ENCODE results near the gene CLDN5.

DNA sequence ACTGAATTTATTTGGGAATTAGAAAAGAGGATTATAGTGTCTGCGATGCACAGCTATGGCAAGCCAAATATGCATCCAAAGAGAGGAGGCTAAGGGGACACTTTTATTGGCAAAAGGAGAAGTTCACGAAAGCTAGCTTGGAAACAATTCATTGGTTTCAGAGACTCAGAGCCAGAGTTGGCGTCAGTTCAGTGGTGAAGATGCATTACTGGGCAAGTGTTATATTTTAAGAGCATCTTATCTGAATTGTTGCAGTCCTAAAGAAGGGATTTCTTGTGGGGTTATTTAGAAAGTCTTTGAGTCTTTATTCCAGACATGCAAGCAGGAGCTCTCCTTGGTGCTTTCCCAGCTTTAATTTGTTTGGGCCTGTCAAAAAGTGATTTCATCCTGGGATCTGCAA lies 15.0 kb downstream of the CLDN5 start:
- TF ChIP-seq, protein P1, sequence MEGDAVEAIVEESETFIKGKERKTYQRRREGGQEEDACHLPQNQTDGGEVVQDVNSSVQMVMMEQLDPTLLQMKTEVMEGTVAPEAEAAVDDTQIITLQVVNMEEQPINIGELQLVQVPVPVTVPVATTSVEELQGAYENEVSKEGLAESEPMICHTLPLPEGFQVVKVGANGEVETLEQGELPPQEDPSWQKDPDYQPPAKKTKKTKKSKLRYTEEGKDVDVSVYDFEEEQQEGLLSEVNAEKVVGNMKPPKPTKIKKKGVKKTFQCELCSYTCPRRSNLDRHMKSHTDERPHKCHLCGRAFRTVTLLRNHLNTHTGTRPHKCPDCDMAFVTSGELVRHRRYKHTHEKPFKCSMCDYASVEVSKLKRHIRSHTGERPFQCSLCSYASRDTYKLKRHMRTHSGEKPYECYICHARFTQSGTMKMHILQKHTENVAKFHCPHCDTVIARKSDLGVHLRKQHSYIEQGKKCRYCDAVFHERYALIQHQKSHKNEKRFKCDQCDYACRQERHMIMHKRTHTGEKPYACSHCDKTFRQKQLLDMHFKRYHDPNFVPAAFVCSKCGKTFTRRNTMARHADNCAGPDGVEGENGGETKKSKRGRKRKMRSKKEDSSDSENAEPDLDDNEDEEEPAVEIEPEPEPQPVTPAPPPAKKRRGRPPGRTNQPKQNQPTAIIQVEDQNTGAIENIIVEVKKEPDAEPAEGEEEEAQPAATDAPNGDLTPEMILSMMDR (IDR thresholded peaks at IDR 0.05; ENCODE audit: insufficient read depth, low read depth, low read length), result no peak
- TF ChIP-seq EZH2 (IDR thresholded peaks at IDR 0.05; ENCODE audit: insufficient read depth, low read length), result no peak

Data from astrocyte (in vitro differentiated cells and primary cell).